Measurements from ENCODE around the gene MIAT.

- TF ChIP-seq TEAD4 (IDR thresholded peaks at IDR 0.05; ENCODE audit: low read length) (no peak), TEAD4 (CRISPR knock-in tag; IDR thresholded peaks at IDR 0.05; ENCODE audit: borderline replicate concordance) (no peak), ZBTB1 (CRISPR knock-in tag; IDR thresholded peaks at IDR 0.05; ENCODE audit: borderline replicate concordance, low read depth) (no peak), CREB3L1 (IDR thresholded peaks at IDR 0.05; ENCODE audit: borderline replicate concordance, low read depth) (no peak), SP1 (CRISPR knock-in tag; IDR thresholded peaks at IDR 0.05) (no peak), MAX (CRISPR knock-in tag; IDR thresholded peaks at IDR 0.05) (no peak), RAD51 (IDR thresholded peaks at IDR 0.05; ENCODE audit: borderline replicate concordance, low read depth) (no peak), CTCF (IDR thresholded peaks at IDR 0.05 in 2 of 3, conservative IDR thresholded peaks at IDR 0.05 in 1 of 3; ENCODE audit: insufficient read depth in 2 of 3, low read depth in 1 of 3, low read length in 3 of 3) (no peak), TAF1 (IDR thresholded peaks at IDR 0.05; ENCODE audit: control insufficient read depth, extremely low read depth, insufficient read depth, low read length, severe bottlenecking) (no peak), MTA2 (IDR thresholded peaks at IDR 0.05; ENCODE audit: low read depth) (no peak), NR2C1 (IDR thresholded peaks at IDR 0.05) (no peak), NR2C1 (tag; IDR thresholded peaks at IDR 0.05) (no peak), POLR2AphosphoS5 (IDR thresholded peaks at IDR 0.05; ENCODE audit: control insufficient read depth, insufficient read depth, low read depth, low read length) (no peak)
- TF ChIP-seq, protein P1, sequence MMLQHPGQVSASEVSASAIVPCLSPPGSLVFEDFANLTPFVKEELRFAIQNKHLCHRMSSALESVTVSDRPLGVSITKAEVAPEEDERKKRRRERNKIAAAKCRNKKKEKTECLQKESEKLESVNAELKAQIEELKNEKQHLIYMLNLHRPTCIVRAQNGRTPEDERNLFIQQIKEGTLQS (IDR thresholded peaks at IDR 0.05): no peak
- TF ChIP-seq, protein P1 (CRISPR knock-in tag; conservative IDR thresholded peaks at IDR 0.05): no peak
- TF ChIP-seq, protein P2, sequence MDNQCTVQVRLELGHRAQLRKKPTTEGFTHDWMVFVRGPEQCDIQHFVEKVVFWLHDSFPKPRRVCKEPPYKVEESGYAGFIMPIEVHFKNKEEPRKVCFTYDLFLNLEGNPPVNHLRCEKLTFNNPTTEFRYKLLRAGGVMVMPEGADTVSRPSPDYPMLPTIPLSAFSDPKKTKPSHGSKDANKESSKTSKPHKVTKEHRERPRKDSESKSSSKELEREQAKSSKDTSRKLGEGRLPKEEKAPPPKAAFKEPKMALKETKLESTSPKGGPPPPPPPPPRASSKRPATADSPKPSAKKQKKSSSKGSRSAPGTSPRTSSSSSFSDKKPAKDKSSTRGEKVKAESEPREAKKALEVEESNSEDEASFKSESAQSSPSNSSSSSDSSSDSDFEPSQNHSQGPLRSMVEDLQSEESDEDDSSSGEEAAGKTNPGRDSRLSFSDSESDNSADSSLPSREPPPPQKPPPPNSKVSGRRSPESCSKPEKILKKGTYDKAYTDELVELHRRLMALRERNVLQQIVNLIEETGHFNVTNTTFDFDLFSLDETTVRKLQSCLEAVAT (IDR thresholded peaks at IDR 0.05): no peak
Measured at GRCh38 chr22:26610072-26610958, 47.1 kb upstream of the MIAT start.
